HG03139 (cell line): ENCODE results near the gene ZFP69B.
"Not testable (repeated sequence)": the region's sequence is repeated elsewhere in the genome, so short reads cannot be mapped to it uniquely, and the experiment has no call there.

Experiments
- ATAC-seq: cut with Tn5 transposase; IDR thresholded peaks from one replicate; pipeline ENCODE4 v1.9.1; 2021; ENCODE audit not compliant: unreplicated experiment

ZFP69B gene

DNA sequence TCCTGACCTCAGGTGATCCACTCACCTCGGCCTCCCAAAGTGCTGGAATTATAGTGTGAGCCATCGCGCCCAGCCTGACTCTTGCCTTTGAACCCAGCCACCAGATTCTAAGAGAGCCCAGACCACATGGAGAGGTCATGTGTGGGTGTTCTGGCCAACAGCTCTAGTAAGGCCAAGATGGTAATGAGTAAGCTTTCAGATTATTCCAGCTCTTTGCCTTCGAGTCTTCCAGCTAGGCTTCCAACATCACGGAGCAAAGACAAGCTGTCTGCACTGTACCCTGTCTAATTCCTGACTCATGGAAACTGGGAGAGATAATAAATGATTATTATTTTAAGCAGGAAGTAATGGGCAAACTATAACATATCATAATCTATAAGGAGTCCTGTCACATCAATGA, 14.8 kb upstream of the ZFP69B start:
- no peak for ATAC-seq

DNA sequence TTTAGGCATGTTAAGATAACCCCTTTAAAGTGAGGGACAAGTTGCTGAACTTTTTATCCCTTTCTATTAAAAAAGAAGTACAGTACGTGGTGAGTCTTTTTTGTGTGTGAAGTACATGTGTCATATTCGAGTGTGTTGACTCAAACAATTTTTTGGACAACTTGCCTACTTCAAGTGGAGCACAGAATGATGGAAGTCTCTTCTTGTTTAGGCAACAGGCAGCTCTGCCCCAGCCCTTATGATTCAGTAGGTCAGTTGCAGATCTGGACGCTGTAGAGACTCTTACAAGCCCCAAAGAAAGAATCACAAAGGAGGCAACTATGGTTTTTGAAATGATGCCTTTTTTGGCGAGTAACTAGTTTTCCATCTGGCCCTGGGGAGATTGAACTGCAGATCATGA, 14.4 kb upstream of the ZFP69B start:
- ATAC-seq: no peak

DNA sequence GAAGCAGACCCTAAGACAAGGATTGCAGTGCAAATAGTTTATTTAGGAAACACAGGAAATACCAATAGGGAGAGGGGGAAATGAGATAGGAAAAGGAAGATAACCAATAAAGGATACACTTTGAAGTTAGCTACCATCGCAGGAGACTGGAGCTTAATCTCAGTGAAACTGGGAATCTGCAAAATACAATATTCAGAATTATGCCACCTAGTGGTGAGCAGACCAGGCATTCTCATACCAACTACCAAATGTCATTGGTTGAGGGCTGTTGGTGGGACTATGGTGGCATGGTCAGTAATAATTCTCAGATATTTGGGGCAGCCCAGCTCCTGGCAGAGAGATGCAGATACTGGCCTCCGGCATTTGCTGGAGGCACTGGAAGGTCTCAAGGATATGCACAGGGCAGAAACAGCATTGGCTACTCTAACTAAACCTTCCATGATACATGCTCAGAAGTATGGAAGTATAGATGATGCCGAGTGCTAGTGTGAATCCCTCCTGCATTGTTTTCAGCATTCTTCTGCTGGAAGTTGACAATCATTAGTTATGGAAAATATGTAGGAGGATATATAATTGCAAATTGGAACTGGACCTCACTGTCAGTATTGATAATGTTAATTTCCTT, 11.8 kb upstream of the ZFP69B start:
- ATAC-seq: no peak

DNA sequence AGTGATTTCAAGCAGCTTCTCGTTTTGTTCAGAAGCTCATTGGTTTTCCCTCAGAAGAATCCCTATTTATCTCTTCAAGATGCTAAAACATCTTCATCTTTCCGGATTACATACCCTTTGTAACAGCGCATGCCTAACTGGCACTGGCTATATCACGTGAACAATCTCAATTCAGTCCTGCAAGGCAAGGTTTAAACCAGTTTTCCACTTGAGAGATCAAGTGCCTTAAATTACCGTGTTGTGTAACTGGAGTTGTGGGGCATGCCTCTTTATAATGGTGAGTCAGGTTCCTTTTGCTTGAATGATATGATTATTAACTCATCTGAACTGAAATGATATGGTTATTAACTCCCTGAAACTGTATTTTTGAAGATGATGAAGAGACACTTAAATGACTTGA, 11.0 kb upstream of the ZFP69B start:
- ATAC-seq: no peak

DNA sequence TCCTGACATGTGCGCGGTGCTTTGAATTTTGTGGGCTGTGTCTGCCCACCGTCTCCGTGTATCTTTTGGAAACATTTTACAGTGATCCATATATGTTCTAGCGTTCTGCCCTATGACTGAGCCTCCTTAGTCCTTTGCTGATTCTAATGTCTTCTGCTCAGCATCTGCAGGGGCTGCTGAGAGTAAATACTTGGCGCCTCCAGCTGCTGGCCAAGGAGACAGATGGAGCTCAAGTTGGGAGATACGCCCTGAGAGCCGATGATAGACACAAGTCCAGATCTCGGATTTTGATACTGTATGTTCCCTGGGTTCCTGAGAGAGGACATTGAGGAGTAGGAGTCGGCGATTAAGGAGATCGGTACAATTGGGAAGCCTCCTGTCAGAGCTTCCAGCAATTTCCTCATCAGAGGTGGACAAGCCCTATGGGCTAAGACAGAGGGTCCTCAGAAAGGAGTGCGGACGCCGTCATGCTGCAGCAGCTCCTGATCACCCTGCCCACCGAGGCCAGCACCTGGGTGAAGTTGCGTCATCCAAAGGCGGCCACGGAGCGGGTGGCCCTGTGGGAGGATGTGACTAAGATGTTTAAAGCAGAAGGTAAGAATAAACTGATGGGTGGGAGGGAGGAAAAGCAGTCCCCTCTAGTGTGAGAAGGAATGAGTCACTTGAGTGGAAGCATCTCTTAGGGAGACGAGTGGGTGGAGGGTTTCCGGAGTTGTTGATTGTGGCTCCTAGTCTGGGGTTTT, 390 bp downstream of the ZFP69B start:
- peak; percentile 36 for ATAC-seq

DNA sequence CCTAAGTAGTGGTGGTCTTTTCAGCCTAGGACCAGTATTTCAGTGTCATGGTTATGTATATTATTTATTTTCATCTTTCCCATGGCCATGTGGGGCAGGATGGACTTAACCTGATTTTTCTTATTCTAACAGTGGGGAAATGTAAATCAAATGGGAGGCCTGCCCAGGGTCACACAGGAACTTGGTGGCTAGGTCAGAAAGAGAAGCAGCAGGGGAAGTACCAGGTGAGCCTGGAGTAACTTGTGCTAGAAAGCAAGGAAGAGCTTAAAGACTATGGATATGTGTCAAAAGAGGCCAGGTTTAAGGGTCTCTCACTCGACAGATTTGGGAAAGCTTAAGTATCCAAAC, 936 bp downstream of the ZFP69B start:
- no peak for ATAC-seq

DNA sequence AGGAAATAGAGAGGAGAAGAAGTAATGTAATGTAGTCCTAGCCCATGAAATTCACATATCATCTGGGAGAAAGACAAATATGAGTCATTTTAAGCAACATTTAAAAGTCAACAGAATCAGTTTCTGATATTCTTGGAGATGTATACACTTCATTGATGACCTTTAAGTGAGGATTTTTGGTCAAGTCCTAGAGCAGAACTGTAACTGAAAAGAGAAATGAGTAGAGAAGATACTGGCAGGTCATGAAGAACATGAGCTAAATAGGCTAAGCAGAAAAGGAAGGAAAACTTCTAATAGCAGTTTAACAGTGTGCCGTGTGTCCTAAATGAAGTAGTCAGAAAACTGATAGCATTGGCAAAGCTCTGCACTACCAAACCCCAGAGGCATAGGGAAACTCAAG, 4.6 kb downstream of the ZFP69B start:
- ATAC-seq: no peak

DNA sequence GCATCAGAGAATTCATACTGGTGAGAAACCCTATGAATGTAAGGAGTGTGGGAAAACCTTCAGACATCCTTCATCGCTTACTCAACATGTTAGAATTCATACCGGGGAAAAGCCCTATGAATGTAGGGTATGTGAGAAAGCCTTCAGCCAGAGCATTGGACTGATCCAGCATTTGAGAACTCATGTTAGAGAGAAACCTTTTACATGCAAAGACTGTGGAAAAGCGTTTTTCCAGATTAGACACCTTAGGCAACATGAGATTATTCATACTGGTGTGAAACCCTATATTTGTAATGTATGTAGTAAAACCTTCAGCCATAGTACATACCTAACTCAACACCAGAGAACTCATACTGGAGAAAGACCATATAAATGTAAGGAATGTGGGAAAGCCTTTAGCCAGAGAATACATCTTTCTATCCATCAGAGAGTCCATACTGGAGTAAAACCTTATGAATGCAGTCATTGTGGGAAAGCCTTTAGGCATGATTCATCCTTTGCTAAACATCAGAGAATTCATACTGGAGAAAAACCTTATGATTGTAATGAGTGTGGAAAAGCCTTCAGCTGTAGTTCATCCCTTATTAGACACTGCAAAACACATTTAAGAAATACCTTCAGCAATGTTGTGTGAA, 12.8 kb downstream of the ZFP69B start:
- ATAC-seq: no peak

DNA sequence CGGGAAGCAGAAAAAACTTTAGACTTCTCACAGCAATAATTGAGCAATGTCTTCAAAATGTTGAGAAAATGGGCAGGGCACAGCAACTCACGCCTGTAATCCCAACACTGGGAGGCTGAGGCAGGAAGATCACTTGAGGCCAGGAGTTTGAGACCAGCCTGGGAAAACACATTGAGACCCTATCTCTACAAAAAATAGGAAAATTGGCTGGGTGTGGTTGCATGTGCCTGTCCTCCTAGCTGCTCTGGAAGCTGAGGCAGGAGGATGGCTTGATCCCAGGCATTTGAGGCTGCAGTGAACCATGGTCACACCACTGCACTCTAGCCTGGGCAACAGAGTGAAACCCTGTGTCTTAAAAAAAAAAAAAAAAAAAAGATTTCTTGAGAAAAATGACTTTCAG, 19.1 kb downstream of the ZFP69B start:
- ATAC-seq: no peak

DNA sequence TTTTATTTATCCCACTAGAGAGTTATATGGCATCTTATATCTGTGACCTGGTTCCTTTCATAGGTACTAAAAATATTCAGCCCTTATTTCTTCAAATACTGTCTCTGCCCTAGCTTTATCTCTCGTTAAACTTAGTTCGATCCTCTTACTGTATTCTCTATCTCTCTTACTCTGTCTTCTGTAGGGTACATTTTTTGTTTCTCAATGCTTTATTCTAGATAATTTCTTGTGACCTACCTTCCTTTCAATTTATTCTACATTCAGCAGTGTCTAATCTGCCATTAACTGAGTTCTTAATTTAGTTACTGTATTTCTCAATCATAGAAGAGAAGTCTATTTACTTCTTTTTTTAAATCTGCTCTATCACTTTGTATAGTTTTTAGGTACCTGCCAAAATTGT, 25.0 kb downstream of the ZFP69B start:
- no peak for ATAC-seq

DNA sequence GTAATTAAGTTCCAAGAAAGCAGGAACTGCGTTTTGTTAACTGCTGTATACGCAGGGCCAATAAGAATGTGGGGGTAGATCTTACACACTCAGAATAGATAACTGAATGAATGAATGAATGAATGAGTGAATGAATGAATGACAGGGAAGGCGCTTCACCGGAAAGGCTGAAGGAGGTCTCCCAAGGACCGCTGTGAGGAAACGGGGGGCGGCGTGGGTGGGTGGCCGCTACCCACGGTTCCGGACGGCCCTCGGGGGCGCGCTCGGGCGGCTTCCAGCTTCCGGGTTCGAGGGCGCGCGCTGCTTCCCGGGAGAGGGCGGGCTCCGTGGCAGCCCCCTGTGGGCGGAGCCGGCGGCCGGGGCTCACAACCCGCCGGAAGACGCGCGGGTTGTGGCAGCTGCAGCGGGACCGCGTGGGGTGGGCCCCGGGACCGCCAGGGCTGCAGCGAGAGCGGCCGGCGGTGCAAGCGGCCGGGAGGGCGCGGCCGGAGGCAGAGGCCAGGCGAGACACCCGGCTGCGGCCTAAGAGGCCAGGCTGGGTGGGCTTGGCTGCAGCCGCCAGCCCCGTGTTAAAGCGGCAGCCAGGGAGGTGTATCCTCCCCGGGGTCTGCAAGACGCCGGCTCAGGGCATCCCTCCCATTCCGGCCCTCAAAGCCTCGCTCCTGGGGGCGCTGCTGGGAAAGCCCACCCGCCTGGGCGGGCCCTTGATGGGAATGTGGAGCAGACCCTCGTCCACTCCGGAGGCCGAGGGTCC, 26.8 kb downstream of the ZFP69B start, which contains the start of gene ZFP69:
ZFP69 (plus strand) TSS at position 367 of the 754 bp plus-strand sequence. CDS start 2,072 bp downstream, outside the sequence.
- peak; percentile 71 for ATAC-seq

DNA sequence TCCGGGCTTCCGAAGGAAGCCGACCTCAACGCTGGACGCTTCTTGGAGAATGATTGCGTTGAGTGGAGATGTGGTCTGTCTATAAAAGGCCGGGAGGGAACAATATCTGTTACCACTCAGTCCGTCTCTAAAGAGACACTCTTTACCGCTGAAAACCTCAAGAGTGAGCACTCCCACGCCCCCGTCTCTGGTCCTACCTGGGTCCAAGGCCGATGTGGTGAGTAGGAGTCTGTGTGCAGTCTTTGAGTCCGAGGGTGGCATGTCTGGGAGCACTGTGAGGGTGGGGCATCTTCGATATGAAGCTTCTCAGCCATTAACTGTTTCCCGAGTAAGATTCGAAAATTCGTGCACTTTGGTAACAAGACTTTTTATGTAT, 27.4 kb downstream of the ZFP69B start:
- ATAC-seq: peak; percentile 22

DNA sequence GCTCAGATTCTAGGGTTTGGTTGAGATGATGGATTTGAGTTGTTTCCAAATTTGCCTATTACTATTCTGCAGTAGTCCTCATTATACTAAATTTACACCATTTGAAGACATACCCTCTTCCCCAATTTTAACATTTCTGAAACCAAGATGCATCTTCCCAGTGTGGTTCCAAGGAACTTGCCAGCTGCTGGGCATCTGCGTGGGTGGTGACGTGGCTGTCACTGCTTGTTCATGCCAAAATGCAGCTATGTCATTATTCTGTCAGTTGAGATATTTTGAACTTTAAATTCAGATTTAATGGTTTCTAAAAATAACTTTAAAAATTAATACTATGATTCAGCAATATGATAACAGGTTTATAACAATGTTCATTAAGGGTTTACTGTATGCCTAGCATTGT, 28.0 kb downstream of the ZFP69B start:
- no peak for ATAC-seq

DNA sequence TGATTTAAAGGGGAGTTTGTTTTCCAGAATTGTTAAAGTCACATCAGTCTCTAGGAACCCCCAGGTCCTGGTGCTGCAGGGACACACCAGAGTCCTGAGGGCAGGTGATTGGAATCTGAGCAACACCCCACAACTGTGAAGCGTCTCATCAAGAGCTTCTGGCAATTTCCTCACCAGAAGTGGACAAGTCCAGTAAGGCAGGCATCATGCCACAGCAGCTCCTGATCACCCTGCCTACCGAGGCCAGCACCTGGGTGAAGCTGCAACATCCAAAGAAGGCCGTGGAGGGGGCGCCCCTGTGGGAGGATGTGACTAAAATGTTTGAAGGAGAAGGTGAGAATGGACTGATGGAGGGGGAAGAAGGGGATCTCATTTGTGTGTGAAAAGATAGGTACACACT, 28.9 kb downstream of the ZFP69B start:
- ATAC-seq: no peak

DNA sequence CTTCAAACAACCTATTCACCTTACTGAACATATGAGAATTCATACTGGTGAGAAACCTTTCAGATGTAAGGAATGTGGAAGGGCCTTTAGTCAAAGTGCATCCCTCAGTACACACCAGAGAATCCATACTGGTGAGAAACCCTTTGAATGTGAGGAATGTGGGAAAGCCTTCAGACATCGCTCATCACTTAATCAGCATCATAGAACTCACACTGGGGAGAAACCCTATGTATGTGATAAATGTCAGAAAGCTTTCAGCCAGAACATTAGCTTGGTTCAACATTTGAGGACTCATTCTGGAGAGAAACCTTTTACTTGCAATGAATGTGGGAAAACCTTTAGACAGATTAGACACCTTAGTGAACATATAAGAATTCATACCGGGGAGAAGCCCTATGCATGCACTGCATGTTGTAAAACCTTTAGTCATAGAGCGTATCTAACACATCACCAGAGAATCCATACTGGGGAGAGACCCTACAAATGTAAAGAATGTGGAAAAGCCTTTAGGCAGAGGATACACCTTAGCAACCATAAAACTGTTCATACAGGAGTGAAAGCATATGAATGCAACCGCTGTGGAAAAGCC, 45.1 kb downstream of the ZFP69B start:
- ATAC-seq: no peak

DNA sequence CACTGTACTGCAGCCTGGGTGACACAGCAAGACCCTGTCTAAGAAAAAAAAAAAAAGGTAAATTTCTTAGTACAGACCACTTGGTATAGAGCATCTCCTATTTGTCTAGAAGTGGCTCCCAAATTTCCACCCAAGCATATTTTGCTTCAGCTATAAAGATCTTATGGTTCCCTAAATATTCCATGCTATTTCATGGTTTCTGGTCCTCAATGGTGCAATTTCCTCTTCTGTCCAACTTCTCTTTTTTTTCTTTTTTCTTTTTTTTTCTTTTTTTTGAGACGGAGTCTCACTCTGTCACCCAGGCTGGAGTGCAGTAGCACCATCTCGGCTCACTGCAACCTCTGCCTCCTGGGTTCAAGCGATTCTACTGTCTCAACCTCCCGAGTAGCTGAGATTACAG, 52.4 kb downstream of the ZFP69B start:
- not testable (repeated sequence) for ATAC-seq

DNA sequence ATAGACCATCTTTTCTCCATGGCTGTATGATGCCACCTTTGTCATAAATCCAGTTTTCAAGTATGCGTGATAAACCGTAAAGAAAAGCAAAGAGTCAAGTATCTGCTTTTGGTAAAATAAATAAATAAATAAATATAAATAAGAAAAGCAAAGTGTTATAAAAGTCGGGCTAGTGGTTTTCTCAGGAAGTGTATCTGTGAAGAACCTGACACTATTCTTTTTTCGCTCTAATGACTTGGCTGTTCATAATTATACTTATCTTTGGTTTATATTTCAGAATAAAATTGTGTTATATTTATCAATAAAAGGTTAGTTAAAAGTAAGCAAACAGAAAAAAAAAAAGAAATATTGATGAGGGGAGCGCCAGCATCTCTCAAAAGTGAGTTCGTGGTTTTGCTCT, 57.7 kb downstream of the ZFP69B start:
- ATAC-seq: no peak

DNA sequence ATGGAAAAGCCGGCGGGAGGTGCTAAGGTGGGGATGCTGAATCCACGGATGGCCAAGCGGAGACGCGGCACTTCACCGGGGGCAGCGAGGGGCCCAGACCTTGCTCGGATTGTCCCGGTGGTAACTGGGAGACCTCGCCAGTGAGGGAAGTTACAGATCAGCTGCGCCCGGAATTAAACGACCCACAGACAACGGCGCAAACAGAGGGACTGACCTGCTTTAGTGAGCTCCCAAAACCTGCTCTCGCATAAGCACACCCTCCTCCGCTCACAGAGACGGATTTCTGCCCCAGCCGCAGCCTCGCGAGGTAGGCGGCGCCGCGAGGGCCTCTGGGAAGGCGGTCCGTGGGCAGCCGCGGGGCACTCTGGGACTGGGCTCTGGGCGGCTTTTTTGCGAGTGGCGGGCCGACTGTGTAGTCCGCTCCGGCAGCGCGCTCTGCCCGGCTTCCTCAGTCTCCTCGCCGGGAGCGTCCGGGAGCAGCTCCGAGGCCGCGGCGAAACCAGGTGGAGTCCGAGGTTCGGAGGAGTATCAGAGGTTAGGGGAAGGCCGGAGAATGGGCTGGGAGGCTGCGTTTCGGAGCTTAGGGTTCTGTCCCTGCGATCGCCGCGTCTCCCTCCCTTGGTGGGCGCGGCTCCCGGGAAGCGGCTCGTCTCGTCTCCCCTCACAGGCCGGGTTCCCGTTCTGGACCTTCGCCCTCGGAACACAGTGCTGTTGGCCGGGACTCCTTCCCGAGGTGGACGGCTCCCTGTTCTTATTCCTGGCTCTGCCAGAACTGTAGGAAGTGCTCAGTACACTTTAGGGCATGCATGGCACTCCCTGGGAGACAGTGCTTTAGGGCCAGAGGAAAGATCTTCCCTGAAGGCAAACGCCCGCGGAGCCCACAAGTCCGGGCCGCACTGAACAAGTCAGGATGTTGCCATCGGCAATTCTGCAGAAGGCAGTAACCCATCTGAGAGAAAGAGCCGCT, 58.4 kb downstream of the ZFP69B start, which contains the start of gene EXO5:
EXO5 (plus strand) TSS at position 393 of the 967 bp plus-strand sequence. CDS start 5,778 bp downstream, outside the sequence.
- ATAC-seq: peak; percentile 90
